ENCODE results near the gene NOTCH4. TPM values are rescaled to one million over a fixed set of nuclear protein-coding genes. Genes with fewer than 3 reads are reported as not detected.
"Not testable (repeated sequence)": the region's sequence is repeated elsewhere in the genome, so short reads cannot be mapped to it uniquely, and the experiment has no call there.

Gene NOTCH4
- total and polyA plus RNA-seq, 2 of the 4 experiments (the other 2 are of a cell fraction) = 0.96 to 1.3 TPM

- Histone ChIP-seq H3K9ac (ENCODE audit: low read depth, low read length) (peak overlapping the region; percentile 99), H2AK9ac (replicated peaks; ENCODE audit: low read depth, low read length, poor library complexity) (peak overlapping the region; percentile 88), H3K18ac (ENCODE audit: low read depth, low read length) (peak overlapping the region; percentile 45), H3K79me1 (ENCODE audit: low read depth in 1 of 2, low read length in 2 of 2) (peaks cover 21 to 64% of the 10 kb centered on the region in 2 experiments), H3K14ac (replicated peaks; ENCODE audit: low read depth, low read length) (peak overlapping the region; percentile 99), H3K4ac (ENCODE audit: low read depth, low read length) (peak overlapping the region; percentile 97), H2AK5ac (ENCODE audit: low read depth, low read length) (peak overlapping the region; percentile 99), H3K27me3 (ENCODE audit: control insufficient read depth, insufficient read depth, low read length) (no peaks in the 10 kb centered on the region), H3K9me1 (ENCODE audit: insufficient read depth, low read length) (peaks cover 16% of the 10 kb centered on the region), H4K5ac (ENCODE audit: low read depth, low read length) (peak overlapping the region; percentile 65), H4K91ac (ENCODE audit: insufficient read depth, low read depth, low read length) (peak overlapping the region; percentile 96), H3K36me3 (ENCODE audit: control insufficient read depth, insufficient read depth, low read length) (peaks cover 23% of the 10 kb centered on the region), H2AFZ (replicated peaks; ENCODE audit: low read length, poor library complexity) (peak overlapping the region; percentile 67), H3K4me1 (ENCODE audit: control insufficient read depth, insufficient read depth, low read length) (peaks cover 12% of the 10 kb centered on the region), H2BK5ac (ENCODE audit: low read depth, low read length, poor library complexity, severe bottlenecking) (peak overlapping the region; percentile 83), H3K4me3 (ENCODE audit: insufficient read depth, low read depth, low read length) (peak overlapping the region; percentile 75), H4K20me1 (ENCODE audit: insufficient read depth, low read length) (no peaks in the 10 kb centered on the region), H2BK120ac (ENCODE audit: low read depth, low read length) (peak overlapping the region; percentile 72), H3K27ac (ENCODE audit: insufficient read depth, low read length) (peak overlapping the region; percentile 91), H2BK20ac (ENCODE audit: low read depth, low read length) (0 out of 2 replicates have a peak overlapping the region, but pooled peaks have one; percentile 1), H3K56ac (ENCODE audit: extremely low read depth, insufficient read depth, low read length) (peak overlapping the region; percentile 98), H4K8ac (ENCODE audit: low read depth in 2 of 2, low read length in 2 of 2) (peak overlapping the region; percentile 76 to 87), H3K23ac (ENCODE audit: low read depth, low read length) (peak overlapping the region; percentile 99), H3K4me2 (ENCODE audit: low read depth, low read length) (peak overlapping the region; percentile 85), H2BK15ac (ENCODE audit: low read depth, low read length) (peak overlapping the region; percentile 41; the same call in 1 of the 3 replicates), H3K9me3 (ENCODE audit: control insufficient read depth, insufficient read depth, low read length) (no peaks in the 10 kb centered on the region)
- peak; percentile 18 for ATAC-seq (ENCODE audit: low read depth)
- CTCF ChIA-PET = no interaction called here
- intact Hi-C loops (cut with micrococcal nuclease) (loop anchor here (5.0 kb wide), 1 partner anchor 784 kb away; no protein-coding TSS in a partner anchor), dilution Hi-C loops (cut with HindIII; ENCODE audit: low sequenced_read_pairs, unreplicated experiment) (no loop called here), in situ Hi-C loops (cut with MboI; ENCODE audit: low sequenced_read_pairs) (loop anchor here (25.0 kb wide), 1 partner anchor 774 kb away; the partner anchor contains the start of genes BRD2 and HLA-DMA)
- no peak for TF ChIP-seq BHLHE40 (IDR thresholded peaks at IDR 0.05; ENCODE audit: low read depth, low read length)
- TF ChIP-seq CEBPB (IDR thresholded peaks at IDR 0.05; ENCODE audit: low read depth, low read length) = peak; percentile 53
- TF ChIP-seq USF2 (IDR thresholded peaks at IDR 0.05; ENCODE audit: low read depth, low read length) = no peak
- POLR2A ChIA-PET (ENCODE audit: unreplicated experiment) = interaction anchor here (0.6 to 1.8 kb wide), 2 partner anchors 11 to 66 kb away, joined by 5 to 7 read pairs; no protein-coding TSS in a partner anchor
- BruUV-seq (replicated peaks) = no TSS peak
- DNase-seq = peak; percentile 12
- WGBS, 2 experiments (ENCODE audit: extremely low coverage in 2 of 2, insufficient read length in 1 of 2) = 10% methylated on average over 4 of the region's 13 CpGs; no CpG with 5 or more reads in 1 of the 2 experiments
Observed at GRCh38 chr6:32188381-32189068, 35.3 kb downstream of the NOTCH4 start.

GRCh38 chr6:32187725-32188380 is 36.0 kb downstream of the NOTCH4 start:
- Histone ChIP-seq H4K8ac (ENCODE audit: low read depth in 2 of 2, low read length in 2 of 2) (peak overlapping the region in 1 of 2 experiments; percentile 27; a peak in 2 of 4 replicates), H3K4me2 (ENCODE audit: low read depth, low read length) (peak overlapping the region; percentile 43; the same call in 1 of the 2 replicates), H3K36me3 (ENCODE audit: control insufficient read depth, insufficient read depth, low read length) (peaks cover 29% of the 10 kb centered on the region), H3K4me1 (ENCODE audit: control insufficient read depth, insufficient read depth, low read length) (peaks cover 11% of the 10 kb centered on the region), H3K9me1 (ENCODE audit: insufficient read depth, low read length) (peaks cover 15% of the 10 kb centered on the region), H3K79me1 (ENCODE audit: low read depth in 1 of 2, low read length in 2 of 2) (peaks cover 21 to 60% of the 10 kb centered on the region in 2 experiments)
- DNase-seq; H4K5ac ChIP-seq (ENCODE audit: low read depth, low read length); H3K9ac ChIP-seq (ENCODE audit: low read depth, low read length); H3K4me3 ChIP-seq (ENCODE audit: insufficient read depth, low read depth, low read length); H2AFZ ChIP-seq (replicated peaks; ENCODE audit: low read length, poor library complexity); BruUV-seq (replicated peaks); H3K9me3 ChIP-seq (ENCODE audit: control insufficient read depth, insufficient read depth, low read length); H3K23ac ChIP-seq (ENCODE audit: low read depth, low read length); H3K56ac ChIP-seq (ENCODE audit: extremely low read depth, insufficient read depth, low read length); H2AK9ac ChIP-seq (replicated peaks; ENCODE audit: low read depth, low read length, poor library complexity); H3K27me3 ChIP-seq (ENCODE audit: control insufficient read depth, insufficient read depth, low read length); H2BK120ac ChIP-seq (ENCODE audit: low read depth, low read length); H3K4ac ChIP-seq (ENCODE audit: low read depth, low read length); H4K20me1 ChIP-seq (ENCODE audit: insufficient read depth, low read length); dilution Hi-C loops (cut with HindIII; ENCODE audit: low sequenced_read_pairs, unreplicated experiment); H4K91ac ChIP-seq (ENCODE audit: insufficient read depth, low read depth, low read length); H3K18ac ChIP-seq (ENCODE audit: low read depth, low read length); H3K27ac ChIP-seq (ENCODE audit: insufficient read depth, low read length); H3K14ac ChIP-seq (replicated peaks; ENCODE audit: low read depth, low read length); H2BK20ac ChIP-seq (ENCODE audit: low read depth, low read length); ATAC-seq (ENCODE audit: low read depth); H2BK5ac ChIP-seq (ENCODE audit: low read depth, low read length, poor library complexity, severe bottlenecking); H2AK5ac ChIP-seq (ENCODE audit: low read depth, low read length); H2BK15ac ChIP-seq (ENCODE audit: low read depth, low read length): not testable (repeated sequence)
- in situ Hi-C loops (cut with MboI; ENCODE audit: low sequenced_read_pairs) = loop anchor here (25.0 kb wide), 1 partner anchor 774 kb away; the partner anchor contains the start of genes BRD2 and HLA-DMA
- ChIA-PET POLR2A (ENCODE audit: unreplicated experiment) (interaction anchor here (0.6 to 1.8 kb wide), 2 partner anchors 10 to 65 kb away, joined by 5 to 7 read pairs; no protein-coding TSS in a partner anchor), CTCF (interaction anchor here (0.7 kb wide), 1 partner anchor 82 kb away, joined by 4 read pairs; no protein-coding TSS in a partner anchor)
- no CpG with 5 or more reads among the region's 18 CpGs for WGBS, 2 experiments (ENCODE audit: extremely low coverage in 2 of 2, insufficient read length in 1 of 2)
- intact Hi-C loops (cut with micrococcal nuclease) = loop anchor here (5.0 kb wide), 1 partner anchor 784 kb away; no protein-coding TSS in a partner anchor
